Measurements from ENCODE around the gene ACTR3.

Gene ACTR3

DNA sequence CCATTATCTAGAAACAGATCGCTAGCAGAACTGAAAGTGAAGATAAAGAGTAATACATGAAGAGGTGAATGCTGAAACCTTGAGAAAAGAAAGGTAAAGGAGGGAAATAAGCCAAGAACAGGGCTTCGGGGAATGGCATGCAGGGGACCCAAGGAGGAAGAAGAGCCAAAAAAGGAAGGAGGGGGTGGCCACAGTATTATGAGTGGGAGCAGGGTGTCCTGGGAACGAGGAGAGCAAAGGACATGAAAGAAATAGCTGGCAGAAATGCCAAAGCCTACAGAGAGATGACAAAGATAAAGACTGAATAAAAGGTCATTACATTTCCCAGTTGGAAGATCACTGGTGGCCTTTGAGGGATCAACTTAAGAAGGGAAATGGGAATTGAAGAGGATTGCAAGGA is 82.9 kb downstream of the ACTR3 start:
- Histone ChIP-seq H3K79me2 (ENCODE audit: control insufficient read depth, low read length) (no peaks in the 10 kb centered on the region), H3K9me3 (ENCODE audit: control insufficient read depth, insufficient read depth, low read length) (no peaks in the 10 kb centered on the region), H3K4me3 (ENCODE audit: low read length) (no peak overlapping the region), H3F3A (ENCODE audit: control insufficient read depth, insufficient read depth) (no peaks in the 10 kb centered on the region), H3K27me3 (ENCODE audit: control insufficient read depth, low read length) (no peaks in the 10 kb centered on the region), H3K4me2 (ENCODE audit: low read length) (no peak overlapping the region), H3K9me2 (replicated peaks; ENCODE audit: control insufficient read depth, low read length) (no peaks in the 10 kb centered on the region), H4K20me1 (ENCODE audit: control insufficient read depth, insufficient read depth, low read depth, low read length) (no peaks in the 10 kb centered on the region), H3K27ac (ENCODE audit: low read depth, low read length) (no peak overlapping the region), H3K36me3 (ENCODE audit: control insufficient read depth, low read length) (no peaks in the 10 kb centered on the region), H3K4me1 (ENCODE audit: control insufficient read depth, low read length) (peaks cover 8% of the 10 kb centered on the region)
- TF ChIP-seq EZH2phosphoT487 (IDR thresholded peaks at IDR 0.05; ENCODE audit: borderline replicate concordance, low read length): no peak
- TF ChIP-seq, protein P1, sequence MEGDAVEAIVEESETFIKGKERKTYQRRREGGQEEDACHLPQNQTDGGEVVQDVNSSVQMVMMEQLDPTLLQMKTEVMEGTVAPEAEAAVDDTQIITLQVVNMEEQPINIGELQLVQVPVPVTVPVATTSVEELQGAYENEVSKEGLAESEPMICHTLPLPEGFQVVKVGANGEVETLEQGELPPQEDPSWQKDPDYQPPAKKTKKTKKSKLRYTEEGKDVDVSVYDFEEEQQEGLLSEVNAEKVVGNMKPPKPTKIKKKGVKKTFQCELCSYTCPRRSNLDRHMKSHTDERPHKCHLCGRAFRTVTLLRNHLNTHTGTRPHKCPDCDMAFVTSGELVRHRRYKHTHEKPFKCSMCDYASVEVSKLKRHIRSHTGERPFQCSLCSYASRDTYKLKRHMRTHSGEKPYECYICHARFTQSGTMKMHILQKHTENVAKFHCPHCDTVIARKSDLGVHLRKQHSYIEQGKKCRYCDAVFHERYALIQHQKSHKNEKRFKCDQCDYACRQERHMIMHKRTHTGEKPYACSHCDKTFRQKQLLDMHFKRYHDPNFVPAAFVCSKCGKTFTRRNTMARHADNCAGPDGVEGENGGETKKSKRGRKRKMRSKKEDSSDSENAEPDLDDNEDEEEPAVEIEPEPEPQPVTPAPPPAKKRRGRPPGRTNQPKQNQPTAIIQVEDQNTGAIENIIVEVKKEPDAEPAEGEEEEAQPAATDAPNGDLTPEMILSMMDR (IDR thresholded peaks at IDR 0.05; ENCODE audit: low read depth, low read length, poor library complexity, severe bottlenecking): no peak

DNA sequence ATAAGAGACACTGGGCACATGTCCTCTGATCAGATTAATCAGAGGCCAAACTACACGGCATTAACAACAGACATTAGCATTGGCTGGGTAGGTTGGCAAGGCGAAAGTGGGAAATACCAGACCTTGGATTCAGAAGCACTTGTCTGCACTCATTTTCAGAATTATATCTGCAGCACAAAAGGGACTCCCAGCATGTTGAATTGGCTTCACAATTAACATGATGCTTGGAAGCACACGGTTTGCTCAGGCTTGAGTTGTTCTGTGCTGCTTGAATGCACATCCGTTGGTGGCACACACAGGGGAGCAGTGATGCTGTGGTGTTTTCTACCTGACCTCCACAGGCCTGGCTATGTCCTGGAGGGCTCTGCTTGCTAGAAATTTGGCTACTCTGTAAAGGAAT is 83.9 kb downstream of the ACTR3 start:
- H3K79me2 ChIP-seq (ENCODE audit: control insufficient read depth, low read length): no peaks in the 10 kb centered on the region
- TF ChIP-seq EZH2phosphoT487 (IDR thresholded peaks at IDR 0.05; ENCODE audit: borderline replicate concordance, low read length): no peak
- TF ChIP-seq, protein P1 (IDR thresholded peaks at IDR 0.05; ENCODE audit: low read depth, low read length, poor library complexity, severe bottlenecking): no peak
- no peaks in the 10 kb centered on the region for H3K9me2 ChIP-seq (replicated peaks; ENCODE audit: control insufficient read depth, low read length)
- H3K4me3 ChIP-seq (ENCODE audit: low read length): no peak overlapping the region
- no peaks in the 10 kb centered on the region for H3K27me3 ChIP-seq (ENCODE audit: control insufficient read depth, low read length)
- H3K4me1 ChIP-seq (ENCODE audit: control insufficient read depth, low read length): peaks cover 8% of the 10 kb centered on the region
- no peaks in the 10 kb centered on the region for H3F3A ChIP-seq (ENCODE audit: control insufficient read depth, insufficient read depth)
- H4K20me1 ChIP-seq (ENCODE audit: control insufficient read depth, insufficient read depth, low read depth, low read length): no peaks in the 10 kb centered on the region
- no peak overlapping the region for H3K4me2 ChIP-seq (ENCODE audit: low read length)
- no peaks in the 10 kb centered on the region for H3K9me3 ChIP-seq (ENCODE audit: control insufficient read depth, insufficient read depth, low read length)
- no peak overlapping the region for H3K27ac ChIP-seq (ENCODE audit: low read depth, low read length)
- H3K36me3 ChIP-seq (ENCODE audit: control insufficient read depth, low read length): no peaks in the 10 kb centered on the region

GRCh38 chr2:113974727-113975126 is 84.8 kb downstream of the ACTR3 start:
- Histone ChIP-seq H3K4me2 (ENCODE audit: low read length) (no peak overlapping the region), H3K27ac (ENCODE audit: low read depth, low read length) (no peak overlapping the region), H3K4me1 (ENCODE audit: control insufficient read depth, low read length) (peaks cover 8% of the 10 kb centered on the region), H3K36me3 (ENCODE audit: control insufficient read depth, low read length) (no peaks in the 10 kb centered on the region), H3K27me3 (ENCODE audit: control insufficient read depth, low read length) (no peaks in the 10 kb centered on the region), H3K9me3 (ENCODE audit: control insufficient read depth, insufficient read depth, low read length) (peaks cover 6% of the 10 kb centered on the region; the same call in 1 of the 2 replicates), H3K9me2 (replicated peaks; ENCODE audit: control insufficient read depth, low read length) (no peaks in the 10 kb centered on the region), H3K79me2 (ENCODE audit: control insufficient read depth, low read length) (no peaks in the 10 kb centered on the region), H3F3A (ENCODE audit: control insufficient read depth, insufficient read depth) (no peaks in the 10 kb centered on the region), H3K4me3 (ENCODE audit: low read length) (no peak overlapping the region), H4K20me1 (ENCODE audit: control insufficient read depth, insufficient read depth, low read depth, low read length) (no peaks in the 10 kb centered on the region)
- no peak for TF ChIP-seq EZH2phosphoT487 (IDR thresholded peaks at IDR 0.05; ENCODE audit: borderline replicate concordance, low read length)
- TF ChIP-seq, protein P1 (IDR thresholded peaks at IDR 0.05; ENCODE audit: low read depth, low read length, poor library complexity, severe bottlenecking): no peak
